ENCODE data around the gene UGT1A10.

UGT1A10 gene

DNA sequence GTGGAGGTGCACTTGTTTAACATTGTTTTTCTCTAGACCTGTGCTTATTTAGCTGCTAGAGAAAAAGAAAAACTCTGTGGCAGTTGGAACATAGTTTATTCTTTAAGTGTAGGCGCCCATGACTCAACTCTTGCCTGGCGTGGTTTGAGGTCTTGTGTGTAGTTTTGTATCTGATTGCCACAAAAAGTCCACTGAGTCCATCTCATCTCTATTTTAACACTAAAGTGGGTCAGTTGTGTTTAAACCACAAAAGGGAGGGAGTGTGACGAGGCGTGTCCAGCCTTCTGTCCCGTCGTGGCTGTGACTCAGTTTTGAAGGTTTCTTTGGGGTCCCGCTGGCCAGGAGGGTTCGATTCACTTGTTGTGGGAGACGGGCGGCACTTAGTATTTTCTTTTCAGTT is 20.2 kb downstream of the UGT1A10 start:
- no peak for DNase-seq

DNA sequence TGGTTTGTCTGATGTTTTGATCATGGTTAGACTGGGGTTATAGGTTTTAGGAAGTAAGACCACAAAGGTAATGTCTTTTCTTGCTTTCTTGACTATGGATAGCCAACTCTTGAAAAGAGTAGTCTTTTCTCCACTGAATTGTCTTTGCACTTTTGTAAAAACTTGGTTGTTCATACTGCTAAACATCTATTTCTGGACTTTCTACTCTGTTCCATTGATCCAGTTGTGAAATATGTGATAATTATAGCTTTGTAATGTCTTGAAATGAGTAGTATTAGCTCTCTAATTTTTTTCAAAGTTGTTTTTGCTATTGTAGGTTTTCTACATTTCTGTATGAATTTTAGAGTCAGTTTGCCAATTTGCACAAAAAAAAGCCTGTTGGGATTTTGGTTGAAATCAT is 22.4 kb downstream of the UGT1A10 start:
- no peak for DNase-seq

DNA sequence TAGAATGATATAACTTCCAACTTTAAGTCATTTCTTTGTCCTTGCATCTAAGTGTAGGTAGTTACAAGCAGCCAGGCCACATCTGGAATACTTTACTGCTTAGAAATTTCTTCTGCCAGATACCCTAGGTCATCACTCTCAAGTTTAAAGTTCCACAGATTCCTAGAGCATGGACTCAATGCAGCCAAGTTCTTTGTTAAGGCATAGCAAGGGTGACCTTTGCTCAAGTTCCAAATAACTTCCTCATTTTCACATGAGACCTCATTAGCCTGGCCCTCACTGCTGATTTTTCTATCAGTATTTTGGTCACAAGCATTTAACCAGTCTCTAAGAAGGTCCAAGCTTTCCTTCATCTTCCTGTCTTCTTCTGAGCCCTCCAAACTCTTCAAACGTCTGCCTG is 27.7 kb downstream of the UGT1A10 start:
- no peak for DNase-seq

DNA sequence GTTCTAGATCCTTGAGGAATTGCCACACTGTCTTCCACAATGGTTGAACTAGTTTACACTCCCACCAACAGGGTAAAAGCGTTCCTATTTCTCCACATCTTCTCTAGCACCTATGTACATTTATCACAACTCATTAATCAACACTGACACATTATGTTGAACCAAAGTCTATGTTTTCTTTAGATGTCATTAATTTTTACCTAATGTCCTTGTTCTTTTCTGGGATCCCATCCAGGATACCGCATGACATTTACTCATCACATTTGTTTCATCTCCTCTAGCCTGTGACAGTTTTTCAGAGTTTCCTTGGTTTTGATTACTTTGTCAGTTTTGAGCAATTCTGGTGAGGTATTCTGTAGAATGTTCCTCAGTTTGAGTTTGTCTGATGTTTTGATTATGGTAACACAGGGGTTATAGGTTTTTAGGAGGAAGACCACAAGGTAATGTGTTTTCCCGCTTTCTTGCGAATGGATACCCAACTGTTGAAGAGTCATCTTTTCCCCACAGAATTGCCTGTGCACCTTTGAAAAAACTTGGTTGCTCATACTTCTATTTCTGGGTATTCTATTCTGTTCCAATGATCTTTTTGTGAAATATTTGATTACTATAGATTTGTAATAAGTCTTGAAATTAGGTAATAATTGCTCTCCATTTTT is 32.5 kb downstream of the UGT1A10 start:
- DNase-seq: no peak

DNA sequence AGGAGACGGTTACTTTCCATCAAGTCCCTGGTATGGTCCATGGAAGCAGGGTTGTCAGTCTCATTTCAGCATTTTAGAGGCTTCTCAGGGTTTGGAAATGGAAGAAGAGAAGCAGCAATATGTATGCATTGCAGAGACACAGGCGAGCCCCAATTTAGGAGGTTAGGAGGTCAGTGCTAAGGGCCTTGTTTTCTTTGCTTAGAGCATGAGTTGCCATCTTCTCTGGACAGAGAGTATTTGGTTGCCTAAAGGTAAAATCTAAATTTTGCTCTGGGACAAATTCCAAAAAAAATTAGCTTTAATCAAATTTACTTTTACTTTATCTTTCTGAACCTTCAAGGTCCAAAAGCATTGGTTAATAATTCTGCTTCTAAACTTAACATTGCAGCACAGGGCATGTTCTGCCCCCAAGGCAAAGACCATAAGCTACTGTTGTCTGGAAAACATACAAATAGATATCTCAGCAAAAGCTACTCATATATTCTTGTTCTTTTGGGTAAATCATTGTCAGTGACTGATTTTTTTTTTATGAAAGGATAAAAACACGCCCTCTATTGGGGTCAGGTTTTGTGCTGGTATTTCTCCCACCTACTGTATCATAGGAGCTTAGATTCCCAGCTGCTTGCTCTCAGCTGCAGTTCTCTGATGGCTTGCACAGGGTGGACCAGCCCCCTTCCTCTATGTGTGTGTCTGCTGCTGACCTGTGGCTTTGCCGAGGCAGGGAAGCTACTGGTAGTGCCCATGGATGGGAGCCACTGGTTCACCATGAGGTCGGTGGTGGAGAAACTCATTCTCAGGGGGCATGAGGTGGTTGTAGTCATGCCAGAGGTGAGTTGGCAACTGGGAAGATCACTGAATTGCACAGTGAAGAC is 35.3 kb downstream of the UGT1A10 start, which contains the start of gene UGT1A9:
Gene UGT1A9, plus strand, starts transcription at position 609 of the 872 bp plus-strand sequence. Its CDS starts 37 bp downstream, at position 646.
- DNase-seq: no peak

DNA sequence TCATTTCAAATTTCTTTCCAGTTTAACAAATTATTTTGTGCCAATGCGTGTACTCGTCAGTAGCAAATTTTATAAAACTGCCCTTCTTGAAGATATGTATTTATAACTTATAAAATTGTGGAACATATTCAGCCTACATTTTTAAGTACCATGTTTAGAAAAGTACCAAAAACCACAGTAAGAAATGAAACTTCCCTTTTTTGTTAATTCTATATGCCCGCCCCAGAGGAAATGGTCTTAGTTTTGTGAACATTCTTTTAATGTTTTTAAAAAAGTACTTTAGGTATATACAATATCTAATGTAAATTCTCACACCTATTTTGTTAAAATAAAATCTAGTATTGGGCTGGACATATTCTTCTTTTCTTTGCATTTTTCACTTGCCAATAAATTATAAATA is 36.6 kb downstream of the UGT1A10 start:
- no peak for DNase-seq

DNA sequence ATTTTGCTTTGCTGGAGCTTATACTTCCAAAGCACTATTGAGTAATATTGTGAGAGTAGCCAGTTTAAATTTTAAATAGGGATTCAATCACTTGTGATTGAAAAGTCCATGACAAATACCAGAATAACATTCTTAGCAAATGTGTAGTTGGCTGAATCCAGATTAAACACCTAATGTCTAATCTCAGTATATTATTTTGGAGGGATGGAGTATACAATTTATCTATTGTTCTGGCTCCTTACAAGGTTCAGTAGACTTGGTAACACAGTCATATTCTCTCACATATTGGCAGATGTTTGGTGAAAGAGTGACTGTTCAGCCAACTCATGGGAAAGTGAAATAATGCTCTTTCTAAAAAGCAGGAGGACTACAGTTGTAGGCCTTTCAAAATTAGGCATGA is 37.6 kb downstream of the UGT1A10 start:
- DNase-seq: no peak

DNA sequence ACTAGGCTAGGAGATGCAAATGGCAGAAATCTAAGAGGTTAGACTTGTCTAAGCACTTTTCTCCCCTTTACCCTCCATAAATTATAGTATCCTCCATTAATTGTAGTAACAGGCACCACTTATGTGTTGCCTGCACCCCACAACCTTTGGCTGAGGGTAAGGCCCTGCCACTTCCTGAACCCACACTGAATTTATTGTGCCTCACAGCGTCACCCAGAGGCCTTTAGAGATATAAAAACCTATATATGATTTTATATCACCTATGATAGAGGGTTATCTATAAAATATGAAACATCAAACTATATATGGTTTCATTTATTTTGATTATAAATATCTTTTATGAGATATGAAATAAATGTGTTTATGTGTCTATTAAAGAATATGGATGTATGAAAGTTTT is 38.1 kb downstream of the UGT1A10 start:
- no peak for DNase-seq

DNA sequence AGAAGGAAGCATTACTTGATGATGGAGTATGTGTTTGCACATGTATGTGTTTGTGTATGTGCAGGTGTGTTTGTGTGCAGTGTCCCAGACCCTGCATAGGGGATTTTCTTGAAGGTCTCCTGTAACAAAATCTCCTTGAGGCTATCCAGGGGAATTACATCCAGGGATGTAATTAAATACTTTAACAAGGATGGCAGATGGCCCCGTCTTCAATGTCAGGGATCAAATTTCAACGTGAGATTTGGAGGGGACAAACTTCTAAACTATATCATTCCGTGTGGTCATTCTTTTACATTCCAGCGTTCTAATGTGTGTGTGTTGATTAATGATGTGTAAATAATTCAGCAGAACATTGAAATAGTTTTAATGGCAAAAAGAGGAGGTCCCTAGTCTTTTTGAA is 38.7 kb downstream of the UGT1A10 start:
- DNase-seq: no peak

DNA sequence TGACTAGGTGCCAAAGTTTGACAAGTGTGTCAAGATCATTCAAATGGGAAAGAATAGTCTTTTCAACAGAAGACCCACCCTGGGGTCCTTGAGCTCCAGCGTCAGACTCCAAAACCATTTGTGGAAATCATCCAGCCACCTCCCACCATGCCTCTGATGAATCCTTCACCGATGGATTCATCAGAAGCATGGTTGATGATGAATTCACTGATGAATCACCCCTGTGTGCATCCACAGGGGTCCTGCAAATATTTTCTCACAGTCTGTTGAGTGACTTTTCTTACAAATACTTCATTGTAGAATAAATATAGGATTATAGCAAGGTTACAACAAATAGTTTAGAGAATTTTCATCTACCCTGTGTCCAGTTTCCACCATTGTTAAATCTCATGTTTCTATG is 39.8 kb downstream of the UGT1A10 start:
- DNase-seq: no peak

DNA sequence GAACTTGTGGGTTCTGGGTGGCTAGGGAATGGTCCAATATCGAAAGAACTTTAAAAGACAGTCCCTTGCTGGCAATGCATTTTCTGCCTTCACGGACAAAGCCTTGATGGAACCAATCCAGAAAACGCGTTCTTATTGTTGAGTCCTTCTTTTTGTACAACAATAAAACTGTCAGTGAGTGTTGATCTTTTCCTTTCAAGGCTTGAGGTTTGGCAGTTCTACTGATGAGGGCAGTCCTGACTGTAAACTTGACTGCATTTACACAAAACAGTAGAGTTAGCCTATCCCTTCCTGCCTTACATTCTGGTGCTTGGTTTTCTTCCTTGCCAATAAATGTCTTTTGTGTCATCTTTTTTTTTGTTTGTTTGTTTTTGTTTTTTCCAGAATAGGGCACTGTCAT is 42.9 kb downstream of the UGT1A10 start:
- DNase-seq: no peak

DNA sequence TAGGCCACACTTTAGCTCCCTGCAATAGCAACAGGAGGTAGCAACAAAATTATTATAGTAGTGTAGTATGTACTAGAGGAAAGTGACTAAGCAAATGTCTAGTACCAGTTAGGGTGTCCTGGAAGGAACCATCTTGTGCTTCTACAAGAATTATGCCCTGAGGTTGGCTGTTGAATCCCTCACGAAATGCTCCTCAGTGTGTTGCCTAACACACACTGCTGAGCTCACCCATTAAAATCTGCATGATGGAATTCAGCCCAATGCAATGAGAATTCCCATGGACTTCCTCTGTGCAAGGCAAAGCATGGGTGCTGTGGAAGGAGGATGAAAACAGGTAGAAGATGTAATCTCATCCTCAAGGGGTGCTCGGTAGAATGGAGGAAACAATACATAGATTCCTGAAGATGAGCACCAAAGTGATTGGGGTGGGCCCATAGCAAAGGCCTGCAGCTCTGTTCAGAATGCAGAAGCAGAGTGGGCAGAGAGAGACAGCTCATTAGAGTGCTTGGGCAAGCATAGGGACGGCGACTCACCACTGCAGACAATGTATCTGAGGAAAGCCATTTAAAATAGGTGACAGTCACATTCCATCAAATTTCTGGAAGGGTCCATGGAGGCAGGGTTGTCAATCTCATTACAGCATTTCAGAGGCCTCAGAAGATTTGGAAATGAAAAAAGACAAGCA is 44.3 kb downstream of the UGT1A10 start:
- no peak for DNase-seq

DNA sequence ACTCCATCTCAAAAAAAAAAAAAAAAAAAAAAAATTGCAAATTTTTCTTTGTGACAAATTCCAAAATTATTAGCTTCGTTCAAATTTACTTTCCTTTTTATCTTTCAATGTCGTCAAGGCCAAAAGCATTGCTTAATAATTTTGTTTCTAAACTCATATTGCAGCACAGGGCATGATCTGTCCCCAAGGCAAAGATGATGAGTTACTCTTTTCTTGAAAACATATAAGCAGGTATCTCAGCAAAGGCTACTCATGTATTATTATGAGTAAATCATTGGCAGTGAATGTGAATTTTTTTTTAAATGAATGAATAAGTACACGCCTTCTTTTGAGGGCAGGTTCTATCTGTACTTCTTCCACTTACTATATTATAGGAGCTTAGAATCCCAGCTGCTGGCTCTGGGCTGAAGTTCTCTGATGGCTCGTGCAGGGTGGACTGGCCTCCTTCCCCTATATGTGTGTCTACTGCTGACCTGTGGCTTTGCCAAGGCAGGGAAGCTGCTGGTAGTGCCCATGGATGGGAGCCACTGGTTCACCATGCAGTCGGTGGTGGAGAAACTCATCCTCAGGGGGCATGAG is 45.4 kb downstream of the UGT1A10 start, which contains the start of gene UGT1A7:
Gene UGT1A7, plus strand, starts transcription at position 381 of the 579 bp plus-strand sequence. Its CDS starts 37 bp downstream, at position 418.
- no peak for DNase-seq

DNA sequence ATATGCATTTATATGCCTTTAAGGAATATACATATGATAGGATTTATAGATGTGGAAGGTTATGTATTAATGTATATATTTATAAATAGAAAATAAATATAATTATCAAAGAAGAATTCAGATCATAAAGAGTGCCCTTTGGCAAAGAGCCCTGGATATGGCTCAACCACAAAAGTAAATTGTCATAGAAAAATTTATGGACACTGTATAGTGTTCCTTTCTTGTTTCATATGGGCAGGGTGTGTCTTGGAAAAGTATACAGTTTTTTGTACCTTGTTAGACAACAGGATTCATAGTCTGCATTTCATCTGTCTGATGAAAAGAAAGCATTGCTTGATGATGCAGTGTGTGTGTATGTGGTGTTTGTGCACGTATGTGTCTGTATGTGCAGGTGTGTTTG is 48.4 kb downstream of the UGT1A10 start:
- DNase-seq: no peak

DNA sequence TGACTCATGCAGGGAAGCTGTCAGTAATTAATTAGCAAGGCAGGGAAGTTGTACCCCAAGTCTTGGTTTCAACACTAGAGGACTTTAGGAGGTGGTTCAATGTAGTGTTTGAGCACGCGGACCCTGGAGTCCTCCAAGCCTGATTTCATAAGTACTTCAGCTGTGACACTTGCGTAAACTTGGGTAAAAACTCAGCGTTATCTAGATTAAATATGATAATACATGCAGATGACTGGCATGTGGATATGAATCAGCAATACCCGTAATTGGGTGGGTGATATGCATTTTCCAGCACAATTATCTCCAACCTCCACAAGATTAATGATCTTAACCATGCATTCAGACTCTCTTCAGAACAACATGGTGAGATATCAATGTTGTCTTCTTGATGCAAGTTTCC is 50.7 kb downstream of the UGT1A10 start:
- DNase-seq: no peak

DNA sequence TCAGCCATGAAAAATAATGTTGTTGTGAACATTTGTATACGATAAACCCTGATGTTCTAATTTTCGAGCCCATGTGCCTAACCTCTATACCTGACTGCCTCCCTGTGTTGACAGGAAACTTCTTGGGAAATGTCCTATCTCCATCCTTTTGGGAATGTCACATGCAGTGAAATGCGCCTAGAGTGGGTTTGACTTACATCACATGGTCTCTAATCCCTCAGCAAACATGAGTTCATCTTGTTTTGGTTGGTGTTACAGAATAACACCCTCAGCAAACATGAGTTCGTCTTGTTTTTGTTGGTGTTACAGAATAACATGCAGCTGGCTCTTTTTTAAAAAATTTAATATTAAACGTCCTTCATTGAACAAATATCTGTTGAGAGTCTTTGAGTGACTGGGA is 52.1 kb downstream of the UGT1A10 start:
- DNase-seq: no peak

DNA sequence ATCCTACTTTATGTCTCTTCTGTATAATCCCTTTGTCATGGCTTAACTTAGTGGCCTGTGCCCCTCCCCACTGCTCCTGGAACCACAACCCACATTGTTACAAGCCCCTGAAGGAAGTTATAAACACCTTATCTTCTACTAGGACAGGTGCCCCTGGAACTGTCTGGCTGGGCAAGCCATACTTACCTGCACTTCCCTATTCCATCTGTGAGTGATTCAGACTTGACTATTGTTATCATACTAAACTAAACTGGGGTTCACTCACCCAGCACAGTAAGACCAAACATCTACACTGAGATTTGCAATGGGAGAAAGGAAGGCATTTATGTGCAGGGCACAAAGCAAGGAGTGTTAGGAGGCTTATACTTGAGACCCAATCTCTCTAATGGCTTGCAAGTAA is 52.8 kb downstream of the UGT1A10 start:
- DNase-seq: no peak

DNA sequence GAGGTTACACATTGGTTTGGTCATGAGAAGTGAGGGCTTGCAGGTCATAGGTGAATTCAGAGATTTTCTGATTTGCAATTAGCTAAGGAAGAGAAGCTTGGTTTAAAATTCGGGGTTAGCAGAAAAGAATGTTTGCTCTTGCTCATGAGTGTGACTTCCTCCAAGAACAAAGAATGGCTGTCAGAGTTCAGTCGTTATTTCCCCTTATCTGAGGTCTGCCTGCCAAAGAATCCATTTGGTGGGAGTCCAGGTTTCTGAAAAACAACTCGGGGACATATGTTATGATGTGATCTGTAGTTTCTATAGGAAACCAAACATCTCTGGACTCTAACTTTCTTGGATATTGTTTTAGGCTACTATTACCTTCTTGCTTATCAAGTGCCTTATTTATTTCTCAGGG is 53.3 kb downstream of the UGT1A10 start:
- DNase-seq: no peak

DNA sequence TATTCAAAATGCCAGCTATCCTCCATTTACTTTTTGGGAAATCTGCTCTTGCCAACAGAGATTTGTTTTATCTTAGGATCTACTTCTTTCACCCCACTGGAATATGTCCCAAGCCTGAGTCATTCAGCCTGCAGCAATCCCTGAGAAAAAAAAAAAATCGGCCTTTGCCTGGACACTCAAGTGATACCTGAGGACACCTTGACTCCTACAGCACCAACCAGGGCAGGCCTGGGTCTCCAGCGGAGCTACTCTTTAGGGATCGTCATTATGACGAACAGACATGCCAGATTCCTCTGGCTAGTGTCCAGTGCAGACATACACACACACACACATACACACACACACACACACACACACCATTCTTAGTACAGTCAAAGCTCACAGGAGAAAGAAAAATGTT is 54.2 kb downstream of the UGT1A10 start:
- DNase-seq: no peak

DNA sequence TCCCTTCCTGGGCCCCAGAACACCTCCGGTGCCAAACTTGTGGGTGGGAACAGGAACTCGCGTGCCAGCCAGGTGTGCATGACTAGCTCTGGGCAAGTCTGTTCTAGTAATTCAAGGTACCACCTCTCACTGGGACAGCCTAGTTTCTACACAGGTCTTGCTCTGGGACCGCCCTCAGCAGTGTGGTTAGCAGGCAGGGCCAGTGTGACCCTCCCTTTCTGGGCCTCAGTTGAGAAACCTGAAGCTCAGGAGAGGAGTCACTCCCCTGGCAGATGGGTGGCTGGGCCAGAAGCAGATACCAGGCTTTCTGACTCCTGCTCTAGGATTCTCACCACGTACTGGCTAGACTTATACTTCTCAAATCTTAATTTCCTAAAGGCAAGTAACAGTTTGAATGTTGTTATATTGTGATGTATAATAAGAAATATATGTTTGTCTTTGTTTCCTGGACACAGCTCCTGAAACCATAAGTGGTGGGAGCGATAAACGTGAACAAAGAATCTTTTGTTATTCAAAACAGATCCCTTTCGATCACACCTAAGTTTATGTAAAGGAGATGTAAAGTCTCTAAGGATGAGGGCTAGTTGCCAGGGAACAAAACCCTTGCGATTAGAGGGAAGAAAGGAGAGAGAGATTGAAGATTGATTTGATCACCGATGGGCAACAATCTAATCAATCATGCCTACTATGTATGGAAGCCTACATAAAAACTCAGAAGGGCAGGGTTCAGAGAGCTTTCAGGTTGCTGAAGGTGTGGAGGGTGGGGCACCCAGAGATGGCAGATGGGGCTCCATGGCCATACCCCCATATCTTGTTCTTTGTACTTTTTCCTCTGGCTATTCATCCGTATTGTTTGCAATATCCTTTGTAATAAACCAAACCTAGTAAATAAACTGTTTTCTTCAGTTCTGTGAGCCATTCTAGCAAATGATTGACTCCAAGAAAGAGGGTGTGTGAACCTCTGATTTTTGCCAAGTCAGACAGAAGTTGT is 55.5 kb downstream of the UGT1A10 start:
- no peak for DNase-seq

DNA sequence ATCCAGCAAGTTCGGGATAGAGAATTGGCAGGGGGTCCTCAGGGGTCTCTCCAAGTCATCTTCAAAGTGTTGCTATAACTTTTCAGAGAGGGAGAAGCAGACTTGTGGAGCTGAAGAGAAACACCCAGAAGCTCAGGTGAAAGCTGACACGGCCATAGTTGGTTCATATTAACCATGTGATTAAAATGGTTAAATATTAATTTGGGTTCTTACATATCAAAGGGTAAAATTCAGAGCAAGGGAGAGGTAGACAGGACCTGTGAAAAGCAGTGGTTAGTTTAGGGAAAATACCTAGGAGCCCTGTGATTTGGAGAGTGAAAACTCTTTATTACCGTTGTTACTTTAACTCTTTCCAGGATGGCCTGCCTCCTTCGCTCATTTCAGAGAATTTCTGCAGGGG is 56.4 kb downstream of the UGT1A10 start, which contains the start of gene UGT1A6:
Gene UGT1A6, plus strand, starts transcription at position 243 of the 400 bp plus-strand sequence. Its CDS starts 115 bp downstream, at position 358.
- no peak for DNase-seq

DNA sequence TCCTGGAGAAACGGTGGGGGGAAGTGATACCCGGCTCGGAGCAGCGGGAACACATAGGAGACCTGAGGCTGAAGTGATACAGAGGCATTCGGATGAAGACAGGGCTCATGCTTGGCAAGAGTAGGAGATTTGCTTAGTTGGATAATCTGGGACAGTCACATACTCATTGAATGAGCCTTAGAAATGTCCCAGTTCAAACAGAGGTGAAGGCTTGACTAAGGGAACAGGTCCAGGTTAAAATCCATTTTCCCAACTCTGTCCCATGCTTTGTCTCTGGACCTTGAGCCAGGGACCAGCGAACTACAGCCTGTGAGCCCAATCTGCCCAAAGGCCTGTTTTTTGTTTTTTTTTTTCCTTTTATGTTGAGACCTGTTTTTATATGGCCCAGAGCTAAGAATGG is 57.7 kb downstream of the UGT1A10 start:
- DNase-seq: no peak

Data from C1 segment of cervical spinal cord (tissue), 14 donors.